Osteocyte (in vitro differentiated cells): Measurements from ENCODE around the gene CCDC121. TPM values are rescaled to one million over a fixed set of nuclear protein-coding genes. Genes with fewer than 3 reads are reported as not detected.
"Not testable (repeated sequence)": the region's sequence is repeated elsewhere in the genome, so short reads cannot be mapped to it uniquely, and the experiment has no call there.

Experiments
- DNase-seq: peaks from one replicate; pipeline ENCODE4 v3.0.0; 2021; ENCODE audit warnings: mixed read lengths; ENCODE audit not compliant: unreplicated experiment; ENCODE audit errors: extremely low spot score
- H3K27ac Mint-ChIP-seq: one replicate; pipeline ENCODE4 v1.8.0; 2021; ENCODE audit warnings: mild to moderate bottlenecking, mixed read lengths; ENCODE audit not compliant: unreplicated experiment
- H3K27me3 Mint-ChIP-seq: one replicate; pipeline ENCODE4 v1.8.0; 2021; ENCODE audit warnings: mixed read lengths; ENCODE audit not compliant: unreplicated experiment
- H3K36me3 Mint-ChIP-seq: one replicate; pipeline ENCODE4 v1.8.0; 2021; ENCODE audit warnings: mixed read lengths; ENCODE audit not compliant: unreplicated experiment
- H3K4me1 Mint-ChIP-seq: one replicate; pipeline ENCODE4 v1.8.0; 2021; ENCODE audit warnings: mixed read lengths; ENCODE audit not compliant: unreplicated experiment
- H3K4me3 Mint-ChIP-seq: one replicate; pipeline ENCODE4 v1.8.0; 2021; ENCODE audit warnings: mild to moderate bottlenecking, moderate library complexity, mixed read lengths; ENCODE audit not compliant: unreplicated experiment
- H3K9me3 Mint-ChIP-seq: one replicate; pipeline ENCODE4 v1.8.0; 2021; ENCODE audit warnings: mixed read lengths; ENCODE audit not compliant: unreplicated experiment
- CTCF ChIP-seq: fragments of 200-600 bp; sonication (generic); IDR thresholded peaks from 2 replicates; pipeline ENCODE4 v1.5.0; 2021; ENCODE audit warnings: antibody characterized with exemption, mild to moderate bottlenecking, moderate library complexity
- total RNA-seq: library from RNA; stranded (reverse); gene quantifications from 2 replicates; pipeline ENCODE4 v1.2.1, GENCODE V29; 2021

Gene CCDC121
- total RNA-seq, 1 donor from 2014 or later = 2.5 TPM

- Mint-ChIP-seq H3K27me3 (no peaks in the 10 kb centered on the region), H3K4me1 (no peaks in the 10 kb centered on the region), H3K27ac (no peak overlapping the region), H3K4me3 (no peak overlapping the region), H3K36me3 (peaks cover 44% of the 10 kb centered on the region), H3K9me3 (no peaks in the 10 kb centered on the region)
- no peak for DNase-seq
- TF ChIP-seq CTCF = no peak
Measured at GRCh38 chr2:27638037-27638637, 9.3 kb upstream of the CCDC121 start.

GRCh38 chr2:27636766-27637165, 8.0 kb upstream of the CCDC121 start:
- Mint-ChIP-seq H3K36me3 (peaks cover 52% of the 10 kb centered on the region), H3K27me3 (no peaks in the 10 kb centered on the region), H3K9me3 (no peaks in the 10 kb centered on the region)

GRCh38 chr2:27634291-27634690, 5.5 kb upstream of the CCDC121 start:
- H3K4me1 Mint-ChIP-seq = peaks cover 6% of the 10 kb centered on the region
- no peak overlapping the region for H3K4me3 Mint-ChIP-seq
- H3K27ac Mint-ChIP-seq = no peak overlapping the region
- H3K27me3 Mint-ChIP-seq = no peaks in the 10 kb centered on the region
- H3K36me3 Mint-ChIP-seq = peaks cover 53% of the 10 kb centered on the region
- H3K9me3 Mint-ChIP-seq = no peaks in the 10 kb centered on the region
- no peak for DNase-seq
- TF ChIP-seq CTCF = no peak

More at GRCh38 chr2:27636766-27637165, 8.0 kb upstream of the CCDC121 start:
- Mint-ChIP-seq H3K4me3 (no peak overlapping the region), H3K4me1 (no peaks in the 10 kb centered on the region), H3K27ac (no peak overlapping the region)
- TF ChIP-seq CTCF = no peak
- no peak for DNase-seq

- H3K4me1 Mint-ChIP-seq = peaks cover 26% of the 10 kb centered on the region
- not testable (repeated sequence) for H3K27ac Mint-ChIP-seq, H3K9me3 Mint-ChIP-seq
Measured at GRCh38 chr2:27630257-27630656, 1.4 kb upstream of the CCDC121 start.

GRCh38 chr2:27627963-27628766, 647 bp downstream of the CCDC121 start:
- DNase-seq = no peak
- no peaks in the 10 kb centered on the region for H3K27me3 Mint-ChIP-seq
- H3K4me1 Mint-ChIP-seq = peaks cover 26% of the 10 kb centered on the region
- peaks cover 28% of the 10 kb centered on the region for H3K36me3 Mint-ChIP-seq
- no peak overlapping the region for H3K27ac Mint-ChIP-seq
- no peaks in the 10 kb centered on the region for H3K9me3 Mint-ChIP-seq
- TF ChIP-seq CTCF = no peak
- no peak overlapping the region for H3K4me3 Mint-ChIP-seq

More at GRCh38 chr2:27630257-27630656, 1.4 kb upstream of the CCDC121 start:
- H3K27me3 Mint-ChIP-seq, DNase-seq: not testable (repeated sequence)
- peaks cover 29% of the 10 kb centered on the region for H3K36me3 Mint-ChIP-seq
- H3K4me3 Mint-ChIP-seq = peak overlapping the region; percentile 33

DNA sequence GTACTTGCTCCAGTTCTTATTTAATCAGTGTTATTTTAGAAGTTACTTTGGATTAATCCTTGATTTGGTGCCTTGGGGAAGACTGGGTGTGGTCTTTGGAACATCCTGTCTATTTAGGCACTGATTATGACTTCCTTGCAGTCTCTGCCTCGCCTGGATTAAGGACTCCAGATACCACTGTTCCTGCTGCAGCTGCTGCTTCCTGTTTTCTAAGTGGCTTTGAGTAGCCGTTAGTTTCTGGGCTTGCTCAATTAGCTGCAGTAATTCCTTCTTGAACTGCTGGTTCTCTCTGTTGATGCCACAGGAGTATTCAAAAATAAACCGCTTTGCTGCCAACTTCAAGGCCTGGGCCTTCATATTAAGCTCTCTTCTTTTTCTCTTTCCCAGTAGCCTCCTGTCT, 1.9 kb downstream of the CCDC121 start:
- not testable (repeated sequence) for H3K27me3 Mint-ChIP-seq, H3K9me3 Mint-ChIP-seq, H3K4me3 Mint-ChIP-seq, DNase-seq
- peaks cover 38% of the 10 kb centered on the region for H3K4me1 Mint-ChIP-seq
- H3K27ac Mint-ChIP-seq = peak overlapping the region; percentile 32
- H3K36me3 Mint-ChIP-seq = peaks cover 32% of the 10 kb centered on the region

DNA sequence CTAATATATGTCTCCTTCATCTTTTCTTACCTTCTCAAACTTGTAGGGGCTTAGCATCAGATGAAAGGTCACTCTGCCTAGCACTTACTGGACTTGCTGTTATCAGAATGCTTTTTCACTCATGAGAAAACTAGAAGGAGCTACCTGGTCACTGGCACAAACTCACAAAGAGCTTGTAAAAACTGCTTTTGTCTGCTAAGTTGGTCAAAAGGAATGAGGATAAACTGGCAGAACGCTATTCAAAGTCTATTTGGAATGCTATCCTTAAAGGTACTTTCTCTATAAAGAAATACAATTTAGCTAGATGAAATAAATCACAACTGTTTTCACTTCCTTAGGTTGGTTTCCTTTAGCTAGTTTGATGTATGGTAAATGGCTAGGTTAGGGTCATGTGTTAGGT, 2.5 kb downstream of the CCDC121 start:
- DNase-seq, H3K9me3 Mint-ChIP-seq, H3K27ac Mint-ChIP-seq, H3K27me3 Mint-ChIP-seq, H3K4me3 Mint-ChIP-seq: not testable (repeated sequence)
- Mint-ChIP-seq H3K36me3 (peaks cover 35% of the 10 kb centered on the region), H3K4me1 (peaks cover 40% of the 10 kb centered on the region)
